ENCODE results near the gene STXBP5.
A peak's percentile ranks its signal among the peaks of the same experiment; 100 is the strongest.

Gene STXBP5

DNA sequence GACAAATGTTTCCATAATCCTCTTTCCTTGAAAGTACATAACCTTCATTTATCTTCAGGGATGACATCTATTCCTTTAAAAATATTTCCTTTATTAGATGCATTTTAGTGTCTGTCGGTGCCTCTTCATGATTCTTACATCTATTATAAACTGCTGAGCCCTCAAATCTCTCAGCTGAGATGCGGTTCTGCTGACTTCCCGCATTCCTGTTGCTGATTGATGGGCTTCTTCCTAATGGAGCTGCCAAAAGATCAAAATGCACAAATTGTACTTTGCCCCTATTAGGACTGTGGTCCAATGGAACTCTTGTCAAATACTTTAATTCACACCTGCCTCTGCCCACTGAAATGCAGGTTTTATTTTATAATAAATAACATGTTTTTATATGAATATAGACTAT is 225.6 kb downstream of the STXBP5 start:
- H3K79me2 ChIP-seq (ENCODE audit: control insufficient read depth, insufficient read depth, low read length) = no peaks in the 10 kb centered on the region
- no peak overlapping the region for H2BK5ac ChIP-seq (ENCODE audit: low read length)
- no peak overlapping the region for H3K4me3 ChIP-seq (ENCODE audit: low read length)
- H2BK120ac ChIP-seq (ENCODE audit: low read depth, low read length) = no peak overlapping the region
- H3K27me3 ChIP-seq (ENCODE audit: insufficient read depth, low read length, poor library complexity) = no peaks in the 10 kb centered on the region
- no peak overlapping the region for H3K9ac ChIP-seq (ENCODE audit: low read length)
- no peak overlapping the region for H3K4ac ChIP-seq (ENCODE audit: low read depth, low read length)
- no peaks in the 10 kb centered on the region for H3K79me1 ChIP-seq (ENCODE audit: low read length)
- H4K8ac ChIP-seq (ENCODE audit: low read depth, low read length) = no peak overlapping the region
- no peak overlapping the region for H2AK5ac ChIP-seq (ENCODE audit: low read length)
- no peak overlapping the region for H3K27ac ChIP-seq (ENCODE audit: low read depth, low read length)
- no peak overlapping the region for H4K5ac ChIP-seq (ENCODE audit: low read length)
- H3K56ac ChIP-seq (ENCODE audit: low read length) = no peak overlapping the region
- H3K36me3 ChIP-seq (ENCODE audit: control insufficient read depth, insufficient read depth, low read length) = no peaks in the 10 kb centered on the region
- no peak overlapping the region for H3K18ac ChIP-seq (ENCODE audit: low read length)
- H2BK15ac ChIP-seq (replicated peaks; ENCODE audit: low read depth) = no peak overlapping the region
- no CpG with 5 or more reads among the region's 3 CpGs for WGBS (ENCODE audit: extremely low coverage, insufficient coverage, low lambda C conversion rate)
- DNase-seq = no peak
- no peak overlapping the region for H3K4me2 ChIP-seq (ENCODE audit: low read length)
- H3K23ac ChIP-seq (ENCODE audit: low read length) = no peak overlapping the region
- H3K4me1 ChIP-seq (ENCODE audit: control insufficient read depth, low read depth, low read length) = no peaks in the 10 kb centered on the region

DNA sequence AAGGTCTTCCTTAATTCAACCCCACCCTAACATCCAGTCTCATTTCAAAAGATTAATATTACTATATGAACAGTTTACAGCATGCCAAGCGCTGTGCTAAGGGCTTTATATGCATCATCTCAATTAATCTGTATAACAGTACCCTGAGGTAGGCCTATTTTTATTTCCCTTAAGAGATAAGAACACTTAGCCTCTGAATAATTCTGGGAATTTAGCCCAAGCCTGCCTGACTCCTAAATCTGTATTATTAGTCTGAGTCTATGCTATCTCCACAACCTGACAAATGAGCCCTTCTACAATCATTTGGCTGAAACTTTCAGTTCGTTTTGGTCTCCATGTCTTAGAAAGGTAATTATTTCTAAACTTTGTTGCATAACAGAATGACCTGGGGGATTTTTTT is 226.6 kb downstream of the STXBP5 start:
- H3K79me1 ChIP-seq (ENCODE audit: low read length) = no peaks in the 10 kb centered on the region
- H3K27me3 ChIP-seq (ENCODE audit: insufficient read depth, low read length, poor library complexity) = no peaks in the 10 kb centered on the region
- no peak overlapping the region for H3K23ac ChIP-seq (ENCODE audit: low read length)
- no peak overlapping the region for H2BK5ac ChIP-seq (ENCODE audit: low read length)
- no peak overlapping the region for H4K5ac ChIP-seq (ENCODE audit: low read length)
- no peak overlapping the region for H3K4me2 ChIP-seq (ENCODE audit: low read length)
- no peak overlapping the region for H3K27ac ChIP-seq (ENCODE audit: low read depth, low read length)
- no peak overlapping the region for H2BK15ac ChIP-seq (replicated peaks; ENCODE audit: low read depth)
- WGBS (ENCODE audit: extremely low coverage, insufficient coverage, low lambda C conversion rate) = no CpG with 5 or more reads among the region's 2 CpGs
- no peaks in the 10 kb centered on the region for H3K4me1 ChIP-seq (ENCODE audit: control insufficient read depth, low read depth, low read length)
- H3K4me3 ChIP-seq (ENCODE audit: low read length) = no peak overlapping the region
- H3K36me3 ChIP-seq (ENCODE audit: control insufficient read depth, insufficient read depth, low read length) = no peaks in the 10 kb centered on the region
- DNase-seq = no peak
- H3K9ac ChIP-seq (ENCODE audit: low read length) = no peak overlapping the region
- no peak overlapping the region for H3K56ac ChIP-seq (ENCODE audit: low read length)
- no peak overlapping the region for H4K8ac ChIP-seq (ENCODE audit: low read depth, low read length)
- H2AK5ac ChIP-seq (ENCODE audit: low read length) = no peak overlapping the region
- H2BK120ac ChIP-seq (ENCODE audit: low read depth, low read length) = no peak overlapping the region
- H3K18ac ChIP-seq (ENCODE audit: low read length) = no peak overlapping the region
- H3K4ac ChIP-seq (ENCODE audit: low read depth, low read length) = no peak overlapping the region
- H3K79me2 ChIP-seq (ENCODE audit: control insufficient read depth, insufficient read depth, low read length) = no peaks in the 10 kb centered on the region

DNA sequence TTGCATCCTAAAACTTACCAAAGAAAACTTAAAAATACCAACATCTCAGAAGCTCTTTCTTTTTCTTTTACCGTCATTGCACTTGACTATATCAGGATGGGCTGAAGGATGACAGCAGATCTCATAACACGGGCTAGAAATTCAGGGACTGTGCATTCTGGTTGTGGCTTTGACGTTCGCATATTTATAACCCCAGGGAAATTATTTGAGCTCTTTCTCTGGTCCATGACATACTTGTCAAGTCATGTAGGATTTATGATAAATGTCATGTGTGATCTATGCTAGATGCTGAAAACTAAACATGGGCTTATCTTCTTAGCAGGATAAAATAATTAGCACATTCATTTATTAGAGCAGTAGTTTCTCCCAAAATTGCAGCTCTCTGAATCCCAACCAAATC is 229.9 kb downstream of the STXBP5 start:
- no peak overlapping the region for H2AK5ac ChIP-seq (ENCODE audit: low read length)
- no peak overlapping the region for H3K4ac ChIP-seq (ENCODE audit: low read depth, low read length)
- DNase-seq = no peak
- H3K36me3 ChIP-seq (ENCODE audit: control insufficient read depth, insufficient read depth, low read length) = no peaks in the 10 kb centered on the region
- H3K9ac ChIP-seq (ENCODE audit: low read length) = no peak overlapping the region
- no peak overlapping the region for H3K23ac ChIP-seq (ENCODE audit: low read length)
- peaks cover 3% of the 10 kb centered on the region for H3K27me3 ChIP-seq (ENCODE audit: insufficient read depth, low read length, poor library complexity)
- no peaks in the 10 kb centered on the region for H3K79me1 ChIP-seq (ENCODE audit: low read length)
- H3K18ac ChIP-seq (ENCODE audit: low read length) = no peak overlapping the region
- H2BK5ac ChIP-seq (ENCODE audit: low read length) = no peak overlapping the region
- H3K79me2 ChIP-seq (ENCODE audit: control insufficient read depth, insufficient read depth, low read length) = no peaks in the 10 kb centered on the region
- no peak overlapping the region for H2BK120ac ChIP-seq (ENCODE audit: low read depth, low read length)
- no peak overlapping the region for H3K56ac ChIP-seq (ENCODE audit: low read length)
- no peak overlapping the region for H3K4me3 ChIP-seq (ENCODE audit: low read length)
- no peak overlapping the region for H3K27ac ChIP-seq (ENCODE audit: low read depth, low read length)
- no peaks in the 10 kb centered on the region for H3K4me1 ChIP-seq (ENCODE audit: control insufficient read depth, low read depth, low read length)
- no CpG with 5 or more reads among the region's 4 CpGs for WGBS (ENCODE audit: extremely low coverage, insufficient coverage, low lambda C conversion rate)
- no peak overlapping the region for H4K5ac ChIP-seq (ENCODE audit: low read length)
- no peak overlapping the region for H4K8ac ChIP-seq (ENCODE audit: low read depth, low read length)
- no peak overlapping the region for H2BK15ac ChIP-seq (replicated peaks; ENCODE audit: low read depth)
- H3K4me2 ChIP-seq (ENCODE audit: low read length) = no peak overlapping the region

DNA sequence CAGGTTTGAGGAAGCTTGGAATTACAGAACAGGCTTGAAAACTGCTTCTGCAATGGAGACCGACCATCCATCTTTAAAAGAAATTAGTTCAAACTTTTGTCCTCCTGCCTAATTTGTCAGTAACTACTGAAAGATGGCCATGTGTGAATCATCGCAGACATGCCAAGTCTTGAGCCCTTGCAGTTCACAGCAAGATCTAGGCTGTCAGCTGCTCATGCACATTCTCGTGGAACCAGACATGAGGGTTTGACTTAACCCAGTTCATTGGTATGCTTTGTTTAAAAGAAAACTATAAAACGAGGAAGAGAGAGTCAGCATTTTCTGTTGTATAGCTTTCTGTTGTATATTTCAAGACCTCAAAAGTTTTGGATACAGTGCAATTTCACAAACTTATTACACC is 230.3 kb downstream of the STXBP5 start:
- no peaks in the 10 kb centered on the region for H3K36me3 ChIP-seq (ENCODE audit: control insufficient read depth, insufficient read depth, low read length)
- no peaks in the 10 kb centered on the region for H3K79me1 ChIP-seq (ENCODE audit: low read length)
- H3K4me2 ChIP-seq (ENCODE audit: low read length) = no peak overlapping the region
- no peak overlapping the region for H3K18ac ChIP-seq (ENCODE audit: low read length)
- H2BK5ac ChIP-seq (ENCODE audit: low read length) = no peak overlapping the region
- no peak overlapping the region for H3K23ac ChIP-seq (ENCODE audit: low read length)
- DNase-seq = no peak
- no peak overlapping the region for H3K27ac ChIP-seq (ENCODE audit: low read depth, low read length)
- WGBS (ENCODE audit: extremely low coverage, insufficient coverage, low lambda C conversion rate) = no CpG with 5 or more reads among the region's 4 CpGs
- no peak overlapping the region for H2BK120ac ChIP-seq (ENCODE audit: low read depth, low read length)
- no peaks in the 10 kb centered on the region for H3K79me2 ChIP-seq (ENCODE audit: control insufficient read depth, insufficient read depth, low read length)
- peaks cover 3% of the 10 kb centered on the region for H3K27me3 ChIP-seq (ENCODE audit: insufficient read depth, low read length, poor library complexity)
- no peak overlapping the region for H4K5ac ChIP-seq (ENCODE audit: low read length)
- no peak overlapping the region for H3K4ac ChIP-seq (ENCODE audit: low read depth, low read length)
- H3K9ac ChIP-seq (ENCODE audit: low read length) = no peak overlapping the region
- H4K8ac ChIP-seq (ENCODE audit: low read depth, low read length) = no peak overlapping the region
- H2AK5ac ChIP-seq (ENCODE audit: low read length) = no peak overlapping the region
- peaks cover under 1% of the 10 kb centered on the region for H3K4me1 ChIP-seq (ENCODE audit: control insufficient read depth, low read depth, low read length)
- no peak overlapping the region for H2BK15ac ChIP-seq (replicated peaks; ENCODE audit: low read depth)
- H3K4me3 ChIP-seq (ENCODE audit: low read length) = no peak overlapping the region
- H3K56ac ChIP-seq (ENCODE audit: low read length) = no peak overlapping the region

DNA sequence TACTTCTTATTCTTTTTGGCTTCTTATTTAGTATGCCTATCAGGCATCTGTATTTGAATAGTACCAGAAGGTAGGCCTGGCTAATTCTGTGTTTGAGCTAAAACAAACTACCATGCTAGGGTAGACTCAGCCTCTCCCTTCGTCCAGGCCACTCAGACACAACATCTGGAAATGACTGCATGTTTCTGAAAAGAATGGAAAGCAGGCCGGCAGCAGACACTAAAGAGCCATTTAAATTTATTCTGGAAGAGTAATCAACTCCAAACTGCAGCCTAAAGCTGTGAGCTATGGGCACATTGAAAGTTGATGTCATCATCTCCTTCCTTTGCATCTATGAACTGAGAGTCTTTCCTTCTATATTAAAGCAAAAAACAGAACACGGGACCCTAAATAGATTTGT is 233.4 kb downstream of the STXBP5 start:
- no peak overlapping the region for H2BK120ac ChIP-seq (ENCODE audit: low read depth, low read length)
- H3K79me2 ChIP-seq (ENCODE audit: control insufficient read depth, insufficient read depth, low read length) = no peaks in the 10 kb centered on the region
- no peaks in the 10 kb centered on the region for H3K36me3 ChIP-seq (ENCODE audit: control insufficient read depth, insufficient read depth, low read length)
- DNase-seq = no peak
- no peak overlapping the region for H2BK15ac ChIP-seq (replicated peaks; ENCODE audit: low read depth)
- peaks cover 2% of the 10 kb centered on the region for H3K4me1 ChIP-seq (ENCODE audit: control insufficient read depth, low read depth, low read length)
- H3K79me1 ChIP-seq (ENCODE audit: low read length) = no peaks in the 10 kb centered on the region
- H3K56ac ChIP-seq (ENCODE audit: low read length) = no peak overlapping the region
- H4K5ac ChIP-seq (ENCODE audit: low read length) = no peak overlapping the region
- WGBS (ENCODE audit: extremely low coverage, insufficient coverage, low lambda C conversion rate) = no CpG with 5 or more reads among the region's 3 CpGs
- no peak overlapping the region for H3K4me3 ChIP-seq (ENCODE audit: low read length)
- no peak overlapping the region for H3K18ac ChIP-seq (ENCODE audit: low read length)
- H3K27ac ChIP-seq (ENCODE audit: low read depth, low read length) = no peak overlapping the region
- no peak overlapping the region for H2AK5ac ChIP-seq (ENCODE audit: low read length)
- H3K9ac ChIP-seq (ENCODE audit: low read length) = no peak overlapping the region
- H4K8ac ChIP-seq (ENCODE audit: low read depth, low read length) = no peak overlapping the region
- no peak overlapping the region for H3K23ac ChIP-seq (ENCODE audit: low read length)
- H3K27me3 ChIP-seq (ENCODE audit: insufficient read depth, low read length, poor library complexity) = peaks cover 16% of the 10 kb centered on the region
- H3K4me2 ChIP-seq (ENCODE audit: low read length) = no peak overlapping the region
- H2BK5ac ChIP-seq (ENCODE audit: low read length) = no peak overlapping the region
- no peak overlapping the region for H3K4ac ChIP-seq (ENCODE audit: low read depth, low read length)

DNA sequence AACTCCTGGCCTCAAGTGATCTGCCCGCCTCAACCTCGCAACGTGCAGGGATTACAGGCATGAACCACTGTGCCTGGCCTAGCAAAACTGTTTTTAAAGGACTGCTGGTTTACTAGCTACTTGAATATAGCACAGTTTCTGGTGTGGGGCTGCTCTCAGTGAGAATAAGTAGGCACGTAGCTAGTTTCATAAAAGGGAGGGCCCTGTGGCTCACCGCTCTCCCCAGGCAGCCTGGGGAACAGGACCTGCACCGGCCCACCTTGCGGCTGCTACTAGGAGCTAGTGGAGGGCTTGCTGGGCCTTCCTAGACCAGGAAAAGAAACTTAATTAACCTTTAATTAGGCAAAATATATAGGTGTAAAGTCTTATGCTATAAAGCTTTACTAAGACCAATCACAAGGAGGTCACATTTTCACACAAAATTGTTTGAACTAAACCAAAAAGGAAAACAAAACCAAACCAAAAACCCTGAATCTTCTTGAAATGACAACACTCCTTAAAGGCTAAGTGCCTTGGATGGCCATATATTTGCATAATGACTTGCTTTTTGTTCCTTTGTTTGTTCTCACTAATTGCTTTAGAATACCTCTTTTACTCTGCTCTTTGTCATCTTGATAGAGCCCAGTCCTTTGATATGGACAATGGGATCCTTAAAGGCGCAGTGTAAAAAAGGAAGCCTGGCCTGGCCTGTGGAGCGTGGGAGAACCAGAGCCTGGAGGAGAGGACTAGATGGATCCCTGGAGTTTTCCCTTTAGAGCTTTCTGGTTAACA is 234.7 kb downstream of the STXBP5 start:
- peak overlapping the region; percentile 17 for H3K27ac ChIP-seq (ENCODE audit: low read depth, low read length)
- no peak overlapping the region for H3K4me2 ChIP-seq (ENCODE audit: low read length)
- no peak overlapping the region for H3K18ac ChIP-seq (ENCODE audit: low read length)

More for the DNA sequence above, 234.7 kb downstream of the STXBP5 start:
- Histone ChIP-seq H3K4ac (ENCODE audit: low read depth, low read length) (no peak overlapping the region), H3K4me3 (ENCODE audit: low read length) (no peak overlapping the region), H3K4me1 (ENCODE audit: control insufficient read depth, low read depth, low read length) (peaks cover 2% of the 10 kb centered on the region), H2BK5ac (ENCODE audit: low read length) (no peak overlapping the region), H3K36me3 (ENCODE audit: control insufficient read depth, insufficient read depth, low read length) (no peaks in the 10 kb centered on the region), H3K27me3 (ENCODE audit: insufficient read depth, low read length, poor library complexity) (peaks cover 16% of the 10 kb centered on the region), H3K56ac (ENCODE audit: low read length) (no peak overlapping the region), H2AK5ac (ENCODE audit: low read length) (no peak overlapping the region), H3K9ac (ENCODE audit: low read length) (no peak overlapping the region), H3K79me1 (ENCODE audit: low read length) (no peaks in the 10 kb centered on the region), H2BK15ac (replicated peaks; ENCODE audit: low read depth) (no peak overlapping the region), H2BK120ac (ENCODE audit: low read depth, low read length) (no peak overlapping the region), H4K5ac (ENCODE audit: low read length) (no peak overlapping the region), H3K79me2 (ENCODE audit: control insufficient read depth, insufficient read depth, low read length) (no peaks in the 10 kb centered on the region), H3K23ac (ENCODE audit: low read length) (no peak overlapping the region), H4K8ac (ENCODE audit: low read depth, low read length) (no peak overlapping the region)
- whole genome bisulfite sequencing (ENCODE audit: extremely low coverage, insufficient coverage, low lambda C conversion rate) = no CpG with 5 or more reads among the region's 9 CpGs
- DNase-seq = peak; percentile 88

Measured in mesendoderm (in vitro differentiated cells).